Stimulated activated CD4-positive, alpha-beta T cell treated with anti-CD3 and anti-CD28 coated beads, Interleukin-15, amount 100 ng/mL, for 1 hour (primary cell): ENCODE data around the gene ABCG1.
A peak's percentile ranks its signal among the peaks of the same experiment; 100 is the strongest.

ENCODE experiments used
- DNase-seq, 2 donors: peaks; one replicate each; pipeline ENCODE4 v3.0.0-alpha.2; 2020; ENCODE audit warnings: low read depth in 1 of 2, low spot score in 1 of 2

ABCG1 gene

DNA sequence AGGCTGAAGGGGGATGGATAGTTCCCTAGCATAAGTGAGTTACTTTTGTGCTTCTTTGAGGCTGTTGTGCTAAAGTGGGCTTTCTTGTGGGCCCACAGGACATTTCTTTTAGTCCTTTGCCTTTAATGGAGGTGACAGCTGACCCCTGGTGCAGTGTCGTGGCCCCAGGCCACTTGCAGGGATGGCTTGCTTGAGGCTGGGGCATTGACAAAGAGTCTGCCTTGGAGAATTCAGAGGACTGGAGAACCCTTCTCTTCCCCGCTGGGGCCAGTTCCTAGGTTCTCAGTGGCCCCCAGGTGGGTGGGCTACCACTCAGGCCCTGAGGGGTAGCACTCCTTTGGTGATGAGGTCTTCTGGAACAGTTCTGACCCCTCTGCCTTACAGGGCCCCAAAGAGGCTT is 12.8 kb downstream of the ABCG1 start:
- no peak for DNase-seq

DNA sequence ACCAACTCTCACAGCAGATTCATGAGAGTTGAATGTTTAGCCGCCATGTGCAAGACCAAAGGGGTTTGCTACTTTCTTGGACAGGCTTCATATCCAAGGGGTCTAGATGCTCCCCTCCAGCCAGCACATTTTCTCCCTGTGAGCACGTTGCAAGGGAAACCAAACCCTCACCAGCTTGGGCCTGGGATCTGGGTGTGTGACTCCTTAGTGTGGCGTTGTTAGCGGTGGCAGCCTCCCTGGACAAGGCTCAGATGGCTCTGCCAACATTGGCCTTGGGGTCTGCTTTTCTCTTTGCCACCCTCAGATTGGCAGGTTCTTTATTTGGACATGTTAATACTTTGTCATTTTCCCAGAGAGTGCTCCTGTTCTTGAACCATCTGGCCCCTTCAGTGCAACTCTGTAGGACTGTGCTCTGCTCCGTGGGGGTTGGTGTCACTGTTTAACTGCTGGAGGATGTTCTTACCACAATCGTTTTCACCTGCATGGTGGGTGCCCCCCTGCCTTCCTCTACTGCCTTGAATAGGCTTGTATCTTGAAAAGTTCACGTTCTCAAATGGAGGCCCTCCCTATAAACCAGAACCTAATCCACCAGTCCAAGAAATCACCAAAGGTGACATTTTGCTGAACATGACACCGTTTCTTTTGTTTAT is 13.4 kb downstream of the ABCG1 start:
- DNase-seq: no peak

DNA sequence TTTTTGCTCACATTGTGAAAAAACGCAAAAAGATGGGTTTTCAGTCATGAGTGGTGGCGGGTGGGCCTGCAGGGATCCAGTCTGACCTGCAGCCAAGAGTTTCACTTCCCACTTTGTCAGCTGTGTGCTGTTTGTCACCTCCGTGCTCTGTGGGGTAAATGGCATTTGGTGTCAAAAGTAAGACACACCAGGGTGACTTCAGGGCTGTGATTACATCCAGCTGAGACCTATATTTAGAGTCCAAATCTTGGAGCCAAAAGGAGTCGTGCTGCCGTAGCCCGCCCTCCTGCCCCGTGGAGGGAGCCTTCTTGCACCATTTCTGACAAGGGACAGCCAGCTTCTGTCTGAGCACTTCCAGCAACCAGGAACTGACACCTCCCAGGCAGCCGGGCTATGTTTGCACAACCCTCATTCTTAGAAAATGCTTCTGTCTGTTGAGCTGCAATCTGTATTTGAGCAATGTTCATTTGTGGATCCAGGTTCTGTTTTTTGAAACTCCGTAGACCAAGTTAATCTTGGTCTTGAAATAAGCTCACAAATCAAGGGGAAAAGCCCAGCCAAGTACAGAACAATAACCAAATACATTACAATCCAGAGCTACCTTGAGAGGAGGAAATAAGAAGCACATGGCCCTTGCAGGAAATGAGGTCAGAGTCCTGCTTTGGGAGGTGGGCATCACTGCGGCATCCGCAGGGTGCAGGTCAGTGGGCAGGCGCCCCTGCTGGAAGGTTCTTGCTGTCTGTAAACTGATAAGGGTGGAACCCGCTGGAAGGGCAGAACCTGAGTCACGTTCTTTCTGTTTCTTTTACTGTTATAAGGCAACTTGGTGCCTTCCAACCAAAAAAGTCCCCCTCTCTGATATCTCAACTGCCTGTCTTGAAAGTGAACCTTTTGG is 14.4 kb downstream of the ABCG1 start:
- DNase-seq: peak; percentile 52 to 60

DNA sequence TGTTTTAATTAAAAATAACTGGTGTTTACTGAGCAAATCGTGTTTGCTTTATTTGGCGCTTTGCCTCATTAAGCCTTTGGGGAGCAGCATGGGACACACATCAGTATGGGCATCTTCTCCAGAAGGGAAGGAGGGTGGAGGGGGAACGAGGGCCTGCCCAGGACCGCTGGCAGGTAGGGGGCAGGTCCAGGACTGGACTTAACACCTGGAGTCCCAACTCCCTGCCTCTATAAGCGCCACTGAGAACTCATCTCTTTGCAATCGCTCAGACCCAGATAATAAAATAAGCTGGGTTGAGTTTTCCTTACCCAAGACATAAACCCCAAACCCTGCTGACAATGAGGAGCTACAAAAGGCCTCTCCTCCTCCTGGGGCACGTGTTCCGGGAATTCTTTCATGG is 15.1 kb downstream of the ABCG1 start:
- DNase-seq: no peak

DNA sequence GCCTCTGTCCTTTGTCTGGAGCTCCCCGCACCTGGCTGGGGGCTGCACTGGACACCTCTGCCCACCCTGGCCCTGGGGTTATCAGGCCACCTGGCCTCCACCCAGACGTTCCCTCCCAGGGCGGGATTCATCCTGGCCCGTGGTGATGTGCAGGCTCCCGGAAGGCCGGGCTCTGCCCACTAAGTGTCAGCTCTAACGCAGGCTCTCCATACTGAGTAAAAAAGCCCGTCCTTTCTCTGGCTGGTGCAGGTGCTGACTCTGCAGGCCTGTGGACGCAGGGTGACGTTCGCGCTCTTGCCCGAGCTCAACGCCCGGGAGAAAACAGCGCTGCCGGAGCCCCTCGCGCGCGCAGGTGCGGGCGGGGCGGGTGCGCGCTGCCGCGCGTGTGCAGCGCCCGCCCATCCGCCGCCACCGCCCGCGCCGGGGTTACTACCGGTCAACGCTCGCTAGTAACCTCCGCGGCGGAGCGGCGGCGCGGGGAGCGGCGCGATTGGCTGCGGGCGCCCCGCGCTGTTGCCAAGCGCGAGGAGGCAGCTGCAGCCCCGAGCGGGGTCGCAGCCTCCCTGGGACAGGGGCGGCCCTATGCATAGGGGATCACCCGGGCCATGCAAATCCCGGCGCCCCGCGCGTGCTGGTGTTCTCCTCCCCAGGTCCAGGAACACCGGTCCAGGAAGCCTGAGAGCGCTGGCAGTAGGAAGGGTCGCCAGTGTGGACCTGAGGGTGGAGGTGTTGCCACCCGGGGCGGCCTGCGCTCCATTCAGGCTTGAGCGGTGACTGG is 15.7 kb downstream of the ABCG1 start:
- DNase-seq: peak; percentile 60

DNA sequence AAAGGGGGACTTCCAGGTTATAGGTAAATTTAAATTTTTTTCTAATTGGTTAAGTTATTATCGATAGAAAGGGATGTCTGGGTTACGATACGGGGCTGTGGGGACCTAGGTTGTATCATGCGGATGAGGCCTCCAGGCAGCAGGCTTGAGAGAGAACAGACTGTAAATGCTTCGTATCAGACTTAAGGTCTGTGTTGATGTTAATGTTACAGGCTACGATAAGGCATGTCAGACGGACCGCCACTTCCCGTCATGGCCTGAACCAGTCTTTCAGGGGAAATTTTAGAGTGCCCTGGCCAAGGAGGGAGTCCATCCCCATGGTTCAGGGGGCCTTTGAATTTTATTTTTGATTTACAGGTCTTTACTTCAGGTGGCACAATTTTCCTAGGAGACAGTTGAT is 16.7 kb downstream of the ABCG1 start:
- DNase-seq: no peak

DNA sequence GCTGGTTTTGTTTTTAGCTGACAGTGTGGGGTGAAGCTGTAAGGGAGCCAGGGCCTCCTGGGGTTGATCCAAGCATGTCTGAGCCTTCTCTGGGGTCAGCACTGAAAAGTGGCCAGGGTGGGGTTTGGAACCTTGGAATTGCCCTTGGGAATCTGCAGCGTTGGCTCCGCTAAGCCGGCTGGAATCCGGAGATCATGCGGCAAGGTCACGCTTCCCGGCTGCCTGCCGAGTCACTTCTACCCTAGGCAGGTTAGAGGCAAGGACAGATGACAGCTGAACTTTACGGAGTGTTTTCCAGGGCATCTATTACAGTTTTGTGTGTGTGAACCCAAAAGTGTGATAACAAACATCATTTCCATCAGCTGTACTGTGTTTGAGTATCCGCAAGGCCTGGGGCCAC is 17.1 kb downstream of the ABCG1 start:
- no peak for DNase-seq

DNA sequence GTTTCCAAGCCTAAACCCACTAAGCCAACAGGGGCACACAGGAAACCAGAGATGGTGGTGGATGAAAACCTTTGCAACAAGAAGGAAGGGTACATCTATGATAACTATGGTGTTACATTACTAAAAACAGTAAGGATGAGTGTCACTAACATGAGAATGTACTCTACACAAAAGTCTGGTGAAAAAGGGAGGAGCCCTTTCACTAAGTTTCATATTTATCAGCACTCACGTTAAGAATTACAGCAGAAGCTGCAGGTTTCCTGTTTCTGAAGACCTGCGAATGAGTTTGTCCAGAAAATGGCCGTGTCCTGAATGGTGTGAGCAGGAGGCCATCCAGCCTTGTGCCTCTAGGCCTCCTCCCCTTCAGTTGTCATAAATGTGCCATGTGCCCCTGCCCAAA is 17.8 kb downstream of the ABCG1 start:
- DNase-seq: no peak

DNA sequence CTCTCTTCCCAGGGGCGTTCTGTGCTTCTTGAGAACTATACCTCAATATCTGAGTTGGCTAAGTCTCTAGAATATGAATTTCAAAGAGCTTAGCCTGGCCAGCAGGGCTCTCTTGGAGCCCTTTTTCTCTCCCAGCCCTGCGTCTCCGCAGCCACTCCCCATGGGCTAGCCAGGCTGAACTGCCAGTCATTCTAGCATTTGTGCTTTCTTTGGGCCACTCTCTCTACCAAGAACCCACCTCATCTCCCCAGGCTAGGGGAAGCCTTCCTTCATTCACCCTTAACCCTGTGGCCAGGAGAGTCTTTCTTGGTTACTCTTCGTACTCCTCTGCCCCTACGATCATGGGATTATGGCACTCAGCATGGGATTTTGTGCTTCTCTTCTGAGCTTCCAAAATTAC is 18.2 kb downstream of the ABCG1 start:
- DNase-seq: no peak

DNA sequence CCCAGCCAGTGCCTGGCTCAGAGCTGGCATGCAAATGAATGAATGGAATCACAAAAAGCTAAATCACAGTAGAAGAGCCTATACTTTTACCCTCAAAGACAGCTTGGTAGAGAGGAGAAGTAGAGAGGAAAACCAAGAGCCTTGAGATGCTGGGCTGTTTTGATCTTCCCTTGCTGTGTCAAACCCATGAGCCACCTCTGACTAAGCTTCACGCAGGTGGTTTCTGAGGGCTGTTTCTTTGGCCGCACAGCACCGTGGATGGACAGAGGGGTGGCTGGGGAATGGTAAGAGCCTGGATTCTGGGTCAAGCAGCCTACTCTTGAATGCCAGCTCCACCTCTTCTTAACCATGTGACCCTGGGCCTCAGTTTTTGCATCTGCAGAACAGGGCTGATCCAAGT is 18.6 kb downstream of the ABCG1 start:
- DNase-seq: no peak

DNA sequence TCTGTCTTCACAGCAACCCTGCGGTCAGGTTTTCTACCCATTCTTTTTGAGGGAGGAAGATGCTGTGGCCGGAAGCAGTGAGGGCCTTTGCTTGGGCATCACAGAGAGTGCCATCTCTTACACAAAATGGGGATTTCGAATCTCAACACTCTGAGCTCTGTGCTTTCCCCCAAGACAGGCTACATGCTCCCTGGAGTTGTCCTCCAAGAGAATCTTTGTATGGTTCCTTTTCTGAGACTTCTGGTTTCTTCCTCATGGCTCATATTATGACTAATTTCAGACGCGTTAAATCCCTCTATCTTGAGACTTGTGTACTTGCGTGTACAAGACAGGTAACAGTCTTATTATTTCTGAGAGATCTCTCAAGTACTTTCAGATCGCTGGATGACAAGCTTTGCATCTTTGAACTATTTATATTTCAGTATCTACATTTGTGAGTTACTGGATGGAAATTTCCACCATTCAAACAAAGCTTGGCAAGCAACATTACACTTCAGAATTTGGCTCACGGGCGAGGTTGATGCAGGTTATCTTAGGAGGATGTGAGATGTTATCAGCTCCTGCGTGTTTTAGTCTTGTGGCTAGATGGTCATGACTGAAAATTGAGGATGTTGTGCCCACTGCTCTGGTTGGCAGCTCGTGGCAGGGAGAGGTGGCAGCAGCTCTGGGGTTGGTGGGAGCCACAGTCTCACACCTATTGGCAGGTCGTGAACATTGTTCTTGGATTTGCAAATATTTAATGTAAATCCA is 19.4 kb downstream of the ABCG1 start:
- no peak for DNase-seq

DNA sequence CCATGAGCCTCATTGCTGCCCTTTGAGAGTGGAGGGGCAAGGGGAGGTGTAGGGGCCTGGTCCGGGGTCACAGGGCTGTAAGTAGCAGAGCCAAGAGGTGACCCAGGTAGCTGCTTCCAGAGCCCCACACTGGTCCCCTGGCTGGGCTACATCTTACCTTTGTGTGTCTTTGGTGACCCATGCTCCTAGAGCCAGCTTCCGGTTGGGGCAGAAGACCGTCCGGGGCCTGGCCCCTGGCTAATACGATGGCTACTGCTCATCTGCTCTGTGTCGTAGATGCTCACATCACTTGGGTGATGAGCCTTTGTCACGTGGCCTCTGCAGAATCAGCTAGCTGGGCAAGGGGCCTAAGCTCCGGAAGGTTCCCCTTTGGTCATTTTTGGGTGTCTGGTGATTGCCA is 20.6 kb downstream of the ABCG1 start:
- no peak for DNase-seq

DNA sequence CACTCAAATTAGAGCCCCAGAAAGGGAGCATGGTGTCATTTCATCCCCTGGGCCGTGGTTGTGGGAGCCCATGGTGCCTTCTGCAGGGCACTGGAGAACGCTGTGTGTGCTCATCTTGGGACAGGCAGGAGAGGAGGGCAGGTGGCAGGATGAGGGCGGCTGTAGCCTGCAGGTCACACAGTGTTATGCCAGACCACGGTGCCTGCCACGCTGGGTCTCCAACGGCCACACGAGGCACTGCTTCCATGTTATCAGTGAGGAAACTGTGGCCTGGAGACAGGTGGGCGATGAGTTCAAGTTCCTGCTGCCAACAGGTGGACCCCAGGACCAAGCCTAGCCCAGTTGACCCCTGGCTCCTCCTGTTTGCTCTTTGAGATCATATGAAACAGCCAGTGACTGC is 21.0 kb downstream of the ABCG1 start:
- no peak for DNase-seq

DNA sequence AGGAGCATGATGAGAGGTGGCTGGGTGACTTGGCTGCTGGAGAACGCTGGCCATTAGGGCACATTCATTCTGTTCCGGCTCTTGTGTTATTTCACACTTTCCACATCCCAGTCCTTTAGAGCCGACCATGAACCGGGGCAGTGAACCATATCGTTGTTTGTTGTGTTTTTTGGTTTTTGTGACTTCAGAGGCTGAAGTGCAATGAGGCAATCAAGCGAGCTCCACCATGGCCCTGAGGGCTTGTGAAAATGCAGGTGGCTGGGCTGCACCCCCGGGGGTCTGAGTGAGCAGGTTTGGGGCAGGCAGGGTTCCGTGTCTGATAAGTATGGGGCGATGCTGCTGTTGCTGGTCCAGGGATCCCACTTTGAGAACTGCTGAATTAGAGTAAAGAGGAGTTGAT is 23.7 kb downstream of the ABCG1 start:
- no peak for DNase-seq

DNA sequence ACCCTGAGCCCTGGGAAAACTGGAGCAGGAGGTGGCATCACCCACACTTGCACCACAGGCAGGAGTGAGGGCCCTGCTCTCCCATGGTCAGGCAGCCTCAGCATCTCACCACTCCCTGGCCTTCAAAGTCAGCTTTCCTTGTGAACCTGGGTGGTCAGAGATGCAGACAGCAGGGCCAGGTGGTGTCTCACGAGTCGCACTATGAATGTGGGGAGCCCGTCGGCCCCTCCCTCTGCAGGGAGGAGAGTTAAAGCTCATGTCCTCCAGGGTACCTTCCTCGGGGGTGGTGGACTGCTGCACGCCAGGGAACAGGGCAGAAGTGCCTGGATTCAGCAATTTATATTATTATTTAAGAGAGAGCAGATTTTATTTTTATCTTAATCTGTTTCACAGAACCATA is 24.1 kb downstream of the ABCG1 start:
- DNase-seq: no peak

DNA sequence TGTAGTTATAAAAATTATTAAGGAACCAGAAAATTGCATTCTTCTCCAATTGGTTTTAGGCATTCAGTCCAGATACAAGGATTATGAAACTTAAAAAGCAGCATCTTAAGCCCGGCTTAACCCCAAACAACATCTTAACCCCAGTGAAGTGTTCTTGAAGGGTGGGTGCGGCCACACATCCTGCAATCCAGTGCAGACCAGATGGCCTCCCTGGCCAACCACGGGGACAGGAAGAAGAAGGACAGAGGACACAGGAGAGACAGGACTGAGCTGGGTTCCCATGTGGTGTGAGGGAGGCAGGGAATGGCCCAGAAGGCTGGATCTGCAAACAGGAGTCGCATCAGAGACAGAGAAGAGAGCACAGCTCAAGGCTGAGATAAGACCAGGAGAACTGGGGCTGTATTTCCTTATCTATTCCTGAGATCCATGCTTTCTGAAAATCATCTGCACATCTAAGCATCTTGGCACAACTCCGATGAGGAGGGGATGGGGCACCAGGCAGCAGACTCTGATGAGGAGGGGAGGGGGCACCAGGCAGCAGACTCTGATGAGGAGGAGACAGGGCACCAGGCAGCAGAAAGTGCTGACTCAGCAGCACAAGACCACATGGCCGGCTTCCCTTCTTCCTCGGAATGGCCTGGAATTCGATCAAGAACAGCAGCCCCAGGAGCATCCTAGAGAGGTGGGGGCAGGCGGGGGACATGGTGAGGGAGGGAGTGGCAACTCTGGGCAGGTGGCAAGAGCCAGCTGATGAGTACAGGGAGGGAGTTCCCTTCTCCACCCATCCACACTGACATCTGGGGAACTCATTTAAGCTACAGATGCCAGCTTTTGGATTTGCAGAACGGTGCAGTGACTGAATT is 26.6 kb downstream of the ABCG1 start:
- no peak for DNase-seq

DNA sequence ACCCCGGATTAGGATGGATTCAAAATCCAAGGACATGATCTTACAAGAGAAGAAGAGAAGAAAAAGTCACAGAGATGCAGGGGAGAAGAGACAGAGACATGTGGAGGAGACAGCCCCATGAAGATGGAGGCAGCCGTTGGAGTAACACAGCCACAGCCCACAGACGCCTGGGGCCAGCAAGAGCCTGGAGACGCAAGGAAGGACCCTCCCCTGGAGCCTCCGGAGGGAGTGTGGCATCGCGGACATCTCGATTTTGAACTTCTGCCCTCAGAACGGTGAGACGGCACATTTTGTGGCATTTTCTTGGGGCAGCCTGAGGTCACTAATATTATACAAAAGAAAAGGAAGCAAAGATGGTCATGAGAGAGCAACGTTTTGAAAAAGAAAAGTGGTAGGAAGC is 28.8 kb downstream of the ABCG1 start:
- no peak for DNase-seq

DNA sequence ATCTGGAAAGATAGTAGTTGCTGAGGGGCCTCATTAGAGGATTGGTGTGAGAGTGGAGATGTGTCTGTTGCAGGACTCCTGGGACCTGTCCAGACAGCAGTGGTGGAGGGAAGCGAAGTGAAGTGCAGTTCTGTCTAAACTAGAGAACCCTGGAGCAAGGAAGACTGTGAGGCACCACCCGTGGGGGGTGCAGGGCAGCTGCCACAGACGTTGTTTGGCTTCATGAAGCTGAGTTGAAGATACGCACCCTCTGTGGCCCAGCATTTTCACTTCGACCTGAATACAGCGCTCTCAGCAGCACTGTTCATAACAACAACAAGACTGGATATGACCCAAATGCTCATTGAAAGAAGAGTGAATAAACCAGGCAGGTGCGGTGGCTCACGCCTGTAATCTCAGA is 29.3 kb downstream of the ABCG1 start:
- no peak for DNase-seq

DNA sequence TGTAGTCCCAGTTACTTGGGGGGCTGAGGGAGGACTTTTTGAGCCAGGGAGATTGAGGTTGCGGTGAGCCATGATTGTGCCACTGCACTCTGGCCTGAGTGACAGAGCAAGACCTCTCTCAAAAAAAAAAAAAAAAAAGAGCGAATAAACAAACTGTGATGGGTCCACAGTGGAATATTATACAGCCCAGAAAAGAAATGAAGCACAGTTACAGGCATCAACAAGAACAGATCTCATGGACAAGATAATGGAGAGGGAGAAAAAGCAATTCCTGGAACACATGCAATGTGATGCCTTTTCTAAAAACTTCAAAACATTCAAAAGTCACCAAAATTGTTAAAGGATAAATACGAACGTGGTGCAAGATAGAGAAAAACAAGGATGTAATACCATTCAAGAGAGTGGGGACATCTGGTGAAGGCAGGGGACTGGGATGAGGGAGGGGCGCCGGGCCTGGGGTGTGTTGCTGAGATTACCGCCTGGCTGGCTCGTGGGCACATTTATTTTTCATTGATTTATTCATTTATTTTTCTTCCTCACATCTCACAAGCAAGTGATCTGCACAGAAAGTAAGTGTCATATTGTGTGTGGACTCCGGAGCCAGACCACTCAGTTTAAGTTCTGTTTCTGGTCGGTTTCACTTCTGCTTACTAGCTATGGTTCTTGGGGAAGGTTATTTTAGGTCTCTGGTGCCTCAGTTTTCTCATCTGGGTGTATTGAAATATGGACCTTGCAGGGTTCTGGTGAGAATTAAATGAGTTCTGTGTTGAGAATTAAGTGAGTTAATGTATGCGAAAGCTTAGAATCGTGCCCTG is 30.1 kb downstream of the ABCG1 start:
- DNase-seq: no peak
